OCI-LY1 (cell line): ENCODE measurements around the gene LMBR1.

ENCODE experiments used
- EZH2 ChIP-seq: fragments of 200-600 bp; sonication (generic), shearing (Covaris generic); IDR thresholded peaks from 2 replicates; pipeline ENCODE4 v1.8.0; 2017; ENCODE audit warnings: borderline replicate concordance, mixed run types, mild to moderate bottlenecking, antibody characterized with exemption, low read length, moderate library complexity, mixed read lengths
- TF ChIP-seq, protein P1 (sequence below): fragments of 200-600 bp; sonication (generic), shearing (Covaris generic); IDR thresholded peaks from 2 replicates; pipeline ENCODE4 v1.5.1; 2017; ENCODE audit warnings: mild to moderate bottlenecking, antibody characterized with exemption, low read length, moderate library complexity, mixed read lengths

DNA sequence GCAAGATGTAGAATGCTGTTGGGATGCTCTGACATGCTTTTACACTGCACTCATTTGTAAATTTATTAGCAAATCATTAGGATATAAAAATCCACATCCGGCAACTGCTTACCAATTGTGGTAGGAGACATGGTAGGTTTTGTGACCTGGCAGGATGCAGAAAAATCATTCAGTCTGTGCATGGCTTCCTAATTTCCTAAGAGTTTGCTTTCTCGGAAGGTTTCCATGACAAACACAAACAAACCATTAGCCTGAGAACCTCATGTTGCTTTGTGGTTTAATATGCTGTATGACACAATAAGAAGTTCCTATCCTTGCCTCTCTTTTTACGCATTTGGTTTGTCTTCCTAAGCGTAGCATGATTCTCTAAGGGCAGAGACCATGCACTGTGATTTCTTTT is 14.7 kb upstream of the LMBR1 start:
- TF ChIP-seq, protein P1, sequence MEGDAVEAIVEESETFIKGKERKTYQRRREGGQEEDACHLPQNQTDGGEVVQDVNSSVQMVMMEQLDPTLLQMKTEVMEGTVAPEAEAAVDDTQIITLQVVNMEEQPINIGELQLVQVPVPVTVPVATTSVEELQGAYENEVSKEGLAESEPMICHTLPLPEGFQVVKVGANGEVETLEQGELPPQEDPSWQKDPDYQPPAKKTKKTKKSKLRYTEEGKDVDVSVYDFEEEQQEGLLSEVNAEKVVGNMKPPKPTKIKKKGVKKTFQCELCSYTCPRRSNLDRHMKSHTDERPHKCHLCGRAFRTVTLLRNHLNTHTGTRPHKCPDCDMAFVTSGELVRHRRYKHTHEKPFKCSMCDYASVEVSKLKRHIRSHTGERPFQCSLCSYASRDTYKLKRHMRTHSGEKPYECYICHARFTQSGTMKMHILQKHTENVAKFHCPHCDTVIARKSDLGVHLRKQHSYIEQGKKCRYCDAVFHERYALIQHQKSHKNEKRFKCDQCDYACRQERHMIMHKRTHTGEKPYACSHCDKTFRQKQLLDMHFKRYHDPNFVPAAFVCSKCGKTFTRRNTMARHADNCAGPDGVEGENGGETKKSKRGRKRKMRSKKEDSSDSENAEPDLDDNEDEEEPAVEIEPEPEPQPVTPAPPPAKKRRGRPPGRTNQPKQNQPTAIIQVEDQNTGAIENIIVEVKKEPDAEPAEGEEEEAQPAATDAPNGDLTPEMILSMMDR = no peak
- no peak for TF ChIP-seq EZH2
